Dermis microvascular lymphatic vessel endothelial cell (primary cell): ENCODE data around the gene PPP2R2C. TPM values are rescaled to one million over a fixed set of nuclear protein-coding genes. Genes with fewer than 3 reads are reported as not detected.

Experiments
- DNase-seq, 2 donors: peaks; one replicate each; pipeline versions ENCODE4 v3.0.0 to v3.0.0-alpha.2; 2010; ENCODE audit warnings: low read depth in 2 of 2
- total RNA-seq: library from RNA; depleted of rRNA; stranded (reverse); fragments of >200 nt; gene quantifications from 2 replicates; pipeline ENCODE4 v1.2.1, GENCODE V29; 2014

PPP2R2C gene
- total RNA-seq, 1 donor from 2014 or later: 0.39 TPM

- DNase-seq: no peak
Observed at GRCh38 chr4:6469898-6470501, 2.4 kb downstream of the PPP2R2C start.

GRCh38 chr4:6469144-6469543, 3.3 kb downstream of the PPP2R2C start:
- no peak for DNase-seq

GRCh38 chr4:6468376-6468775, 4.0 kb downstream of the PPP2R2C start:
- no peak for DNase-seq

- no peak for DNase-seq
Observed at GRCh38 chr4:6467600-6467999, 4.8 kb downstream of the PPP2R2C start.

GRCh38 chr4:6466756-6467381, 5.5 kb downstream of the PPP2R2C start:
- no peak for DNase-seq

- no peak for DNase-seq
Observed at GRCh38 chr4:6465955-6466354, 6.5 kb downstream of the PPP2R2C start.

- no peak for DNase-seq
Observed at GRCh38 chr4:6464842-6465588, 7.4 kb downstream of the PPP2R2C start.

- DNase-seq: no peak
Observed at GRCh38 chr4:6463311-6464289, 8.8 kb downstream of the PPP2R2C start.

- no peak for DNase-seq
Observed at GRCh38 chr4:6461301-6462165, 10.9 kb downstream of the PPP2R2C start.

GRCh38 chr4:6460876-6461275, 11.5 kb downstream of the PPP2R2C start:
- DNase-seq: no peak

- DNase-seq: no peak
Observed at GRCh38 chr4:6458528-6458927, 13.9 kb downstream of the PPP2R2C start.

GRCh38 chr4:6456450-6456849, 16.0 kb downstream of the PPP2R2C start:
- DNase-seq: no peak

- no peak for DNase-seq
Observed at GRCh38 chr4:6454112-6454910, 18.1 kb downstream of the PPP2R2C start.

GRCh38 chr4:6453688-6453990, 18.8 kb downstream of the PPP2R2C start:
- no peak for DNase-seq

- no peak for DNase-seq
Observed at GRCh38 chr4:6452897-6453687, 19.3 kb downstream of the PPP2R2C start.

- no peak for DNase-seq
Observed at GRCh38 chr4:6452116-6452896, 20.1 kb downstream of the PPP2R2C start.

GRCh38 chr4:6451309-6451708, 21.1 kb downstream of the PPP2R2C start:
- no peak for DNase-seq

GRCh38 chr4:6450709-6451108, 21.7 kb downstream of the PPP2R2C start:
- DNase-seq: no peak
